ENCODE results near the gene SEC24D.

SEC24D gene

GRCh38 chr4:118761397-118762016 is 74.4 kb downstream of the SEC24D start:
- H3K9me3 Mint-ChIP-seq, result no peaks in the 10 kb centered on the region
- H3K4me3 Mint-ChIP-seq, result no peak overlapping the region
- H3K36me3 Mint-ChIP-seq (ENCODE audit: low read depth), result peaks cover 83% of the 10 kb centered on the region
- no peaks in the 10 kb centered on the region for H3K27me3 Mint-ChIP-seq
- H3K27ac Mint-ChIP-seq, result no peak overlapping the region
- DNase-seq, result no peak
- H3K4me1 Mint-ChIP-seq (ENCODE audit: low read depth), result no peaks in the 10 kb centered on the region

GRCh38 chr4:118760493-118760892 is 75.4 kb downstream of the SEC24D start:
- Mint-ChIP-seq H3K27ac (no peak overlapping the region), H3K4me3 (no peak overlapping the region), H3K36me3 (ENCODE audit: low read depth) (peaks cover 85% of the 10 kb centered on the region), H3K9me3 (no peaks in the 10 kb centered on the region), H3K27me3 (no peaks in the 10 kb centered on the region), H3K4me1 (ENCODE audit: low read depth) (no peaks in the 10 kb centered on the region)
- DNase-seq, result no peak

DNA sequence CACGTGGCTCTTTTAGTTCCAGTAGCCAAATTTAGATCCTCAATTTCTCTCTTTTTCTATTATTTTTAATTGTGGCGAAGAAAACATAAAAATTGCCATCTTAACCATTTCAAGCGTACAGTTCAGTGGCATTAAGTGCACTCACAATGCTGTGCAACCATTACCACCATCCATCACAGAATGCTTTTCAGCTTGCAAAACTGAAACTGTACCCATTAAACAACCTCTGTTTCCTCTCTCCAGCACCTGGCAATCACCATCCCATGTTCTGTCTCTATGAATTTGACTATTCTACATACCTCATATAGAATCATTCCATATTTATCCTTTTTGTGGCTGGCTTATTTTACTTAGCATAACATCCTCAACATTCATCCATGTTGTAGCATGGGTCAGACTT is 75.8 kb downstream of the SEC24D start:
- H3K9me3 Mint-ChIP-seq, result no peaks in the 10 kb centered on the region
- DNase-seq, result no peak
- H3K4me1 Mint-ChIP-seq (ENCODE audit: low read depth), result no peaks in the 10 kb centered on the region
- peaks cover 85% of the 10 kb centered on the region for H3K36me3 Mint-ChIP-seq (ENCODE audit: low read depth)
- H3K4me3 Mint-ChIP-seq, result no peak overlapping the region
- H3K27ac Mint-ChIP-seq, result no peak overlapping the region
- H3K27me3 Mint-ChIP-seq, result no peaks in the 10 kb centered on the region

GRCh38 chr4:118759481-118759880 is 76.4 kb downstream of the SEC24D start:
- no peaks in the 10 kb centered on the region for H3K9me3 Mint-ChIP-seq
- H3K36me3 Mint-ChIP-seq (ENCODE audit: low read depth), result peaks cover 83% of the 10 kb centered on the region
- no peak overlapping the region for H3K4me3 Mint-ChIP-seq
- no peaks in the 10 kb centered on the region for H3K4me1 Mint-ChIP-seq (ENCODE audit: low read depth)
- H3K27ac Mint-ChIP-seq, result no peak overlapping the region
- H3K27me3 Mint-ChIP-seq, result no peaks in the 10 kb centered on the region
- no peak for DNase-seq

GRCh38 chr4:118758293-118758692 is 77.6 kb downstream of the SEC24D start:
- H3K4me1 Mint-ChIP-seq (ENCODE audit: low read depth), result no peaks in the 10 kb centered on the region
- peaks cover 78% of the 10 kb centered on the region for H3K36me3 Mint-ChIP-seq (ENCODE audit: low read depth)
- DNase-seq, result no peak
- no peaks in the 10 kb centered on the region for H3K9me3 Mint-ChIP-seq
- no peaks in the 10 kb centered on the region for H3K27me3 Mint-ChIP-seq
- no peak overlapping the region for H3K27ac Mint-ChIP-seq
- no peak overlapping the region for H3K4me3 Mint-ChIP-seq

GRCh38 chr4:118757761-118758251 is 78.1 kb downstream of the SEC24D start:
- Mint-ChIP-seq H3K4me1 (ENCODE audit: low read depth) (no peaks in the 10 kb centered on the region), H3K36me3 (ENCODE audit: low read depth) (peaks cover 78% of the 10 kb centered on the region), H3K27ac (no peak overlapping the region)

DNA sequence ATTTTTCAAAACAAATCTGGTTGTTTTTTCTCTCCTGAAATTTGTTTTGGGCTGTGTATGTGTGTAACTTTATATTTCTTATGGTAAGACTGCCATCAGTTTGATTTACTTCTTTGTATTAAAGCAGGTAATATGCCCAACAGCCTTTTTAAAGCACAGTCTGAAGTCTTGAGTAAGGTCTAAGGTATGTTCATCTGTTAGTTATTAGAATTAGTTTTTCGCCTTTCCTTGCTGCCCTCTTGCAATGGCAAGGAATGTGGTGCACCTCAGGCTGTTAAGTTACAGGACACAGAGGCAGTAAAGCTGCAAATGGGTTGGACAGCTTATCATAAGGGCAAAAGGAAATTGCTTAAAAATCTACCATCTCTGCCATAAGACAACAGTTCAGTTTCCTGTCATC is 79.0 kb downstream of the SEC24D start:
- H3K4me3 Mint-ChIP-seq, result no peak overlapping the region
- peaks cover 81% of the 10 kb centered on the region for H3K36me3 Mint-ChIP-seq (ENCODE audit: low read depth)
- H3K27me3 Mint-ChIP-seq, result no peaks in the 10 kb centered on the region
- DNase-seq, result no peak
- no peaks in the 10 kb centered on the region for H3K4me1 Mint-ChIP-seq (ENCODE audit: low read depth)
- no peak overlapping the region for H3K27ac Mint-ChIP-seq
- H3K9me3 Mint-ChIP-seq, result no peaks in the 10 kb centered on the region

More at GRCh38 chr4:118757761-118758251, 78.1 kb downstream of the SEC24D start:
- H3K9me3 Mint-ChIP-seq, result no peaks in the 10 kb centered on the region
- DNase-seq, result no peak
- no peaks in the 10 kb centered on the region for H3K27me3 Mint-ChIP-seq
- H3K4me3 Mint-ChIP-seq, result no peak overlapping the region

GRCh38 chr4:118756429-118756828 is 79.5 kb downstream of the SEC24D start:
- H3K27me3 Mint-ChIP-seq, result no peaks in the 10 kb centered on the region
- H3K4me3 Mint-ChIP-seq, result no peak overlapping the region
- DNase-seq, result no peak
- no peaks in the 10 kb centered on the region for H3K4me1 Mint-ChIP-seq (ENCODE audit: low read depth)
- H3K9me3 Mint-ChIP-seq, result no peaks in the 10 kb centered on the region
- H3K36me3 Mint-ChIP-seq (ENCODE audit: low read depth), result peaks cover 81% of the 10 kb centered on the region
- no peak overlapping the region for H3K27ac Mint-ChIP-seq

- no peak for DNase-seq
- peaks cover 79% of the 10 kb centered on the region for H3K36me3 Mint-ChIP-seq (ENCODE audit: low read depth)
- H3K9me3 Mint-ChIP-seq, result no peaks in the 10 kb centered on the region
- no peaks in the 10 kb centered on the region for H3K27me3 Mint-ChIP-seq
- H3K27ac Mint-ChIP-seq, result no peak overlapping the region
- H3K4me3 Mint-ChIP-seq, result no peak overlapping the region
- H3K4me1 Mint-ChIP-seq (ENCODE audit: low read depth), result no peaks in the 10 kb centered on the region
Measured at GRCh38 chr4:118755438-118756226, 80.3 kb downstream of the SEC24D start.

DNA sequence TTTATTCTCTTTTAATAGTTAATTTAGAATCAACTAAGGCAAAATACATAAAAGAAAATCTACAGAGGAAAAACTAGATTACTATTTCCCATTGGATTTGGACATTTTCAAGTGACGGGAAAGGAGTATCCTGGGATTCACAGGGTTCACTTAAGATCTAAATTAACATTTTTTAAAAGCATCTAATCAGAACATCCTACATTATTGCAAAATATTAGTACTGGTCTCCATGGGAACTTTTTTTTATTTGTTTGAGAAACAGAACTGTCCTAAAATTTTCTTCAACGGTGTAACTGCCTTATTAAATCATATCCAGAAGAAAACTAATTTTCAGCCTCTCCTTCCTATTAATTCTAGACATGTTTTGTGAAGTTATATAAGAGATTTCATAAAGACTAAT is 81.0 kb downstream of the SEC24D start:
- Mint-ChIP-seq H3K4me1 (ENCODE audit: low read depth) (no peaks in the 10 kb centered on the region), H3K27me3 (no peaks in the 10 kb centered on the region), H3K4me3 (no peak overlapping the region), H3K36me3 (ENCODE audit: low read depth) (peaks cover 78% of the 10 kb centered on the region), H3K9me3 (no peaks in the 10 kb centered on the region), H3K27ac (no peak overlapping the region)
- DNase-seq, result no peak

- Mint-ChIP-seq H3K27ac (no peak overlapping the region), H3K4me3 (no peak overlapping the region), H3K9me3 (no peaks in the 10 kb centered on the region), H3K4me1 (ENCODE audit: low read depth) (no peaks in the 10 kb centered on the region), H3K27me3 (no peaks in the 10 kb centered on the region), H3K36me3 (ENCODE audit: low read depth) (peaks cover 75% of the 10 kb centered on the region)
- no peak for DNase-seq
Measured at GRCh38 chr4:118753685-118754084, 82.2 kb downstream of the SEC24D start.

GRCh38 chr4:118753096-118753495 is 82.8 kb downstream of the SEC24D start:
- Mint-ChIP-seq H3K4me3 (no peak overlapping the region), H3K27me3 (no peaks in the 10 kb centered on the region), H3K27ac (no peak overlapping the region), H3K4me1 (ENCODE audit: low read depth) (no peaks in the 10 kb centered on the region), H3K36me3 (ENCODE audit: low read depth) (peaks cover 72% of the 10 kb centered on the region), H3K9me3 (no peaks in the 10 kb centered on the region)
- no peak for DNase-seq

DNA sequence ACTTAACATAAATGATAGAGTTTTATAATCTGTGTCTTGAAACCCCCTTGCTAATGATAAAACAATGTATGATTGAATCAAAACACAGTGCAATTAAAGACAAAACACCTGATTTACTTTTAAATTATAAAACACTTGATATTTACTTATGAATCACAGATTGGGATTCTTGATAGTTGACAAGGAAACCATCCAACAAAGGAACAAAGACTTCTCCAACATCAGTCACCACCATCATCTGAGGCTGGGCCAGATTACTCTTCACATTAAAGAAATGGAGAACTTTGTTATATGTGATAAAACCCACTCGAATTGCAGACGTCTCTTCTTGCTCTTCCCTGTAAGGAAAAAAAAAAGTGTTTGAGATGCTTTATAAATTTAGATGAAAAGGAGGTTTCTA is 83.4 kb downstream of the SEC24D start:
- Mint-ChIP-seq H3K27ac (no peak overlapping the region), H3K4me1 (ENCODE audit: low read depth) (no peaks in the 10 kb centered on the region), H3K4me3 (no peak overlapping the region), H3K36me3 (ENCODE audit: low read depth) (peaks cover 69% of the 10 kb centered on the region), H3K27me3 (no peaks in the 10 kb centered on the region), H3K9me3 (no peaks in the 10 kb centered on the region)
- DNase-seq, result no peak

DNA sequence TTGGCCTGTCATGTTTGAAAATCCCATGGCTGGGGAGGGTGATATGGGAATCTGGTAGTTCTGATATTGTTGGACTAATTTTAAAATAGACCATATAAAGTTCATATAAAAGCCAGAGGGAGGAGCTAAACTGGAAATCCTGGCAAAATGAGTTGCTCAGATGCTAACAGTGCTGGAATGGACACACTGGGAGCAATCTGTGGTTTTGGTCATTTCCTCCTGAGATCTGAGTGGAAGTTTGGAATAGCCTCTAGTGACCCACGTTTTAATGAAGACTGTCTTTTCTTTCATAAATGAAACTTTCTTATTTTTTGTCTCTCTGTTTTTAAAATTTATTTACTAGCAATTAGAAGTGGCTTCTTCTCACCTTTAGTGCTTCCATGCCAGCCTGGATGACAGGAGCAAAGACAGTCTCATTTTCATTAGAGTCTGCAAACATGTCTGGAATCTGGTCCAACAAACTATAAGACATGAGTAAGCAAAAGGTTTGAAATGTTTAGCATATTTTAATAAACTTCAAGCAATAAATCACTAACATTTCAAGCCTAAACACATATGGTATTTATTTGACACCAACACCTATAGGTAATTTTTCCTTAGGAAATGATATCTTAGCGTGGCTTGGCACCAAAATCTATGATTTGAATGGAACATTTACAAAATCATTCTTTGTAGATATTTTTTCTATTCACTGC is 84.2 kb downstream of the SEC24D start:
- H3K4me1 Mint-ChIP-seq (ENCODE audit: low read depth), result no peaks in the 10 kb centered on the region
- H3K27me3 Mint-ChIP-seq, result no peaks in the 10 kb centered on the region
- no peak overlapping the region for H3K4me3 Mint-ChIP-seq
- peaks cover 64% of the 10 kb centered on the region for H3K36me3 Mint-ChIP-seq (ENCODE audit: low read depth)
- no peaks in the 10 kb centered on the region for H3K9me3 Mint-ChIP-seq
- no peak for DNase-seq
- H3K27ac Mint-ChIP-seq, result no peak overlapping the region
